Measurements from ENCODE around the gene FYTTD1.

Gene FYTTD1

GRCh38 chr3:197794115-197794514 is 44.4 kb downstream of the FYTTD1 start:
- DNase-seq: no peak

GRCh38 chr3:197795200-197795599 is 45.5 kb downstream of the FYTTD1 start:
- no peak for DNase-seq

GRCh38 chr3:197796087-197796486 is 46.4 kb downstream of the FYTTD1 start:
- DNase-seq: no peak

GRCh38 chr3:197798863-197799262 is 49.2 kb downstream of the FYTTD1 start:
- no peak for DNase-seq

GRCh38 chr3:197800379-197800778 is 50.7 kb downstream of the FYTTD1 start:
- no peak for DNase-seq

- no peak for DNase-seq
Measured at GRCh38 chr3:197801891-197802778, 52.5 kb downstream of the FYTTD1 start.

GRCh38 chr3:197802779-197803459 is 53.2 kb downstream of the FYTTD1 start:
- DNase-seq: no peak

GRCh38 chr3:197804511-197804910 is 54.8 kb downstream of the FYTTD1 start:
- no peak for DNase-seq

- DNase-seq: no peak
Measured at GRCh38 chr3:197807969-197808587, 58.4 kb downstream of the FYTTD1 start.

- no peak for DNase-seq
Measured at GRCh38 chr3:197809356-197810020, 59.8 kb downstream of the FYTTD1 start.

- DNase-seq: no peak
Measured at GRCh38 chr3:197810901-197811300, 61.2 kb downstream of the FYTTD1 start.

GRCh38 chr3:197811343-197811742 is 61.7 kb downstream of the FYTTD1 start:
- no peak for DNase-seq

GRCh38 chr3:197814372-197814771 is 64.7 kb downstream of the FYTTD1 start:
- no peak for DNase-seq

GRCh38 chr3:197820550-197821335 is 71.1 kb downstream of the FYTTD1 start:
- DNase-seq: no peak

GRCh38 chr3:197829397-197830045 is 79.8 kb downstream of the FYTTD1 start:
- DNase-seq: no peak

- no peak for DNase-seq
Measured at GRCh38 chr3:197830308-197830966, 80.8 kb downstream of the FYTTD1 start.

- DNase-seq: no peak
Measured at GRCh38 chr3:197830967-197831313, 81.3 kb downstream of the FYTTD1 start.

GRCh38 chr3:197833930-197834715 is 84.4 kb downstream of the FYTTD1 start:
- no peak for DNase-seq

- no peak for DNase-seq
Measured at GRCh38 chr3:197835509-197835908, 85.8 kb downstream of the FYTTD1 start.

GRCh38 chr3:197836244-197836643 is 86.6 kb downstream of the FYTTD1 start:
- DNase-seq: no peak

Measured in NCI-H2081 treated with DMSO at 0.1 percent for 48 hours (cell line).